Keratinocyte (primary cell): ENCODE measurements around the gene BLZF1.

Source experiments
- CTCF ChIP-seq, 3 experiments: IDR thresholded peaks in 1 of 3; conservative IDR thresholded peaks in 1 of 3; optimal IDR thresholded peaks in 1 of 3; 2 replicates in 2 of 3; 3 replicates in 1 of 3; pipeline versions ENCODE3 to v1.5.1; 2011; ENCODE audit warnings: low read length in 3 of 3, mild to moderate bottlenecking in 3 of 3, moderate library complexity in 2 of 3, control low read depth in 1 of 3, inconsistent platforms in 1 of 3; ENCODE audit not compliant: insufficient read depth in 2 of 3; ENCODE audit errors: extremely low read depth in 1 of 3
- EZH2 ChIP-seq: IDR thresholded peaks from one replicate; pipeline ENCODE4 v1.6.1; 2012; ENCODE audit warnings: inconsistent platforms, mild to moderate bottlenecking, low read length, moderate library complexity

GRCh38 chr1:169325117-169325516, 42.9 kb upstream of the BLZF1 start:
- no peak for TF ChIP-seq CTCF (optimal IDR thresholded peaks at IDR 0.05 in 1 of 3, IDR thresholded peaks at IDR 0.05 in 1 of 3, conservative IDR thresholded peaks at IDR 0.05 in 1 of 3; ENCODE audit: extremely low read depth in 1 of 3, insufficient read depth in 2 of 3, low read length in 3 of 3)
- no peak for TF ChIP-seq EZH2
